ENCODE measurements around the gene GRIK3.

The GRIK3 gene

DNA sequence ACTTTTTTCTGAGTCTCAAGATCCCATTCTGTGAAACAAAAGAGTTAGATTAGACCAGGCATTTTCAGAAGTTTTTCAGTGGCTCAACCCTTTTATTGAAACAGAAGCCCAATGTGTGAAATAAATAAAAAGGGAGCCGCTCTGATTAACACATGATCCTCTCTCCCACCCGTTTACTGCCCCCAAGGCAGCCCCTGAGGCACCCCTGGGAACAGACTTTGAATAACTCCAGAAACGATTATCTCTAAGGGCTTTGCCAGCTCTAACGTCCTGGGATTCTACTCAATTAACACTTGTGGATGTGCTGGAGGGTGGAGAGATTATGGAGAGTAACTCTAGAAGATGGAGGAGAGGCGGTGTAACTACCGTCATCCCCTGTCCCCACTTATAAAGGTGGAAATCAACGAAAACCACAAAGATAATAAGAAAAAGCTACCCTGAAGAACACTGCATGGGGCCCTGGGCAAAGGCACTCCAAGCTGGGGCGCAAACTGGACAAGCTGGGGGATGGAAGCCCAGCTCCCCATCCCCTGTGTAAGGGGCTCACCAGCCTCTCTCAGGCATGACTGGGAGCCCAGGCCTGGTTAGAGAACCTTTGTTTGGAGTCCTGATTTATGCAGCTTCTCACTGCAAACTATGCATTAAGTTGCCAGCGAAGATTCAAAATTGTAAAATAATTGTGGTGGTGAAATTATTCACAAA is 39.0 kb upstream of the GRIK3 start:
- DNase-seq (ENCODE audit: low read depth): no peak
- no peak overlapping the region for H3K4me3 ChIP-seq (ENCODE audit: low read length)
- no peak for TF ChIP-seq CTCF (conservative IDR thresholded peaks at IDR 0.05; ENCODE audit: low read depth, low read length)

- no peak overlapping the region for H3K4me3 ChIP-seq (ENCODE audit: low read length)
- DNase-seq (ENCODE audit: low read depth): no peak
- TF ChIP-seq CTCF (conservative IDR thresholded peaks at IDR 0.05; ENCODE audit: low read depth, low read length): no peak
Observed at GRCh38 chr1:37071829-37072228, 37.5 kb upstream of the GRIK3 start.

DNA sequence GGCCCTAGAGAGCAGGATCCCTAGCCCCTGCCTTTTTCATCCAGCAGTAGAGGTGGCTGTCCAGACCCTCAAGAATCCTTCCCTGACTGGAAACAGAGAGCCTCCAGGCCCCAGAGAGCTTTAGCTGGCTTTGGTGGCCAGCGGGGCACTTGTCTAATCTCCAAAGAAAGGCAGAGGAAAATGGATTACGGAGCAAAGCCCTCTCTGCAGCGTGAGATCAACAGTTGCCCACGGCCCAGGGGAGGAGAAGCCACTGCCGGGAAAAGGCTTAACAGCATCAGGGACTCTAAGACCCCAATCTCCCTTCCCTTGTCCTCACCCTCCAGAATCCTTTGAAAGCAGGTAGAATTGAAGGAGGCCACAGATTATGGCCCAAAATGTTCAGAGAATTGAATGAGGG is 35.8 kb upstream of the GRIK3 start:
- no peak overlapping the region for H3K4me3 ChIP-seq (ENCODE audit: low read length)
- no peak for TF ChIP-seq CTCF (conservative IDR thresholded peaks at IDR 0.05; ENCODE audit: low read depth, low read length)
- DNase-seq (ENCODE audit: low read depth): no peak

- TF ChIP-seq CTCF (conservative IDR thresholded peaks at IDR 0.05; ENCODE audit: low read depth, low read length): no peak
- DNase-seq (ENCODE audit: low read depth): no peak
- no peak overlapping the region for H3K4me3 ChIP-seq (ENCODE audit: low read length)
Observed at GRCh38 chr1:37069406-37069805, 35.1 kb upstream of the GRIK3 start.

- TF ChIP-seq CTCF (conservative IDR thresholded peaks at IDR 0.05; ENCODE audit: low read depth, low read length): no peak
- H3K4me3 ChIP-seq (ENCODE audit: low read length): no peak overlapping the region
- DNase-seq (ENCODE audit: low read depth): no peak
Observed at GRCh38 chr1:37068897-37069296, 34.6 kb upstream of the GRIK3 start.

- no peak for DNase-seq (ENCODE audit: low read depth)
- no peak overlapping the region for H3K4me3 ChIP-seq (ENCODE audit: low read length)
- TF ChIP-seq CTCF (conservative IDR thresholded peaks at IDR 0.05; ENCODE audit: low read depth, low read length): no peak
Observed at GRCh38 chr1:37068260-37068659, 33.9 kb upstream of the GRIK3 start.

- no peak for TF ChIP-seq CTCF (conservative IDR thresholded peaks at IDR 0.05; ENCODE audit: low read depth, low read length)
- no peak for DNase-seq (ENCODE audit: low read depth)
Observed at GRCh38 chr1:37064039-37064438, 29.7 kb upstream of the GRIK3 start.

More at GRCh38 chr1:37064039-37064438, 29.7 kb upstream of the GRIK3 start:
- H3K4me3 ChIP-seq (ENCODE audit: low read length): no peak overlapping the region

Data from retinal pigment epithelial cell (primary cell).